WI38 (cell line): Measurements from ENCODE around the gene MAD2L2.

ENCODE experiments used
- H3K4me3 ChIP-seq: 2 replicates; pipeline ENCODE4 v1.5.1; 2011; ENCODE audit warnings: low read depth, mild to moderate bottlenecking, control low read depth, low read length
- CTCF ChIP-seq: IDR thresholded peaks from 2 replicates; pipeline ENCODE4 v1.5.1; 2012; ENCODE audit warnings: low read depth, mild to moderate bottlenecking, control low read depth, low read length

The MAD2L2 gene

GRCh38 chr1:11704691-11705475, 23.9 kb upstream of the MAD2L2 start:
- no peak overlapping the region for H3K4me3 ChIP-seq
- TF ChIP-seq CTCF = no peak

- H3K4me3 ChIP-seq = no peak overlapping the region
- TF ChIP-seq CTCF = no peak
Measured at GRCh38 chr1:11704194-11704529, 23.2 kb upstream of the MAD2L2 start.

- TF ChIP-seq CTCF = no peak
- no peak overlapping the region for H3K4me3 ChIP-seq
Measured at GRCh38 chr1:11703357-11704193, 22.6 kb upstream of the MAD2L2 start.

GRCh38 chr1:11701981-11702803, 21.2 kb upstream of the MAD2L2 start:
- H3K4me3 ChIP-seq = no peak overlapping the region
- no peak for TF ChIP-seq CTCF

GRCh38 chr1:11701551-11701961, 20.6 kb upstream of the MAD2L2 start:
- no peak for TF ChIP-seq CTCF
- no peak overlapping the region for H3K4me3 ChIP-seq

GRCh38 chr1:11700601-11701467, 19.9 kb upstream of the MAD2L2 start:
- no peak for TF ChIP-seq CTCF
- no peak overlapping the region for H3K4me3 ChIP-seq
